GM12865 (cell line): Measurements from ENCODE around the gene VPREB1.
"Not testable (repeated sequence)": the region's sequence is repeated elsewhere in the genome, so short reads cannot be mapped to it uniquely, and the experiment has no call there.

Experiments
- DNase-seq: peaks from one replicate; pipeline ENCODE4 v3.0.0; 2010; ENCODE audit warnings: low read depth
- H3K4me3 ChIP-seq: 2 replicates; pipeline ENCODE4 v1.5.1; 2011; ENCODE audit warnings: mild to moderate bottlenecking, low read depth, low read length, control low read depth

VPREB1 gene

DNA sequence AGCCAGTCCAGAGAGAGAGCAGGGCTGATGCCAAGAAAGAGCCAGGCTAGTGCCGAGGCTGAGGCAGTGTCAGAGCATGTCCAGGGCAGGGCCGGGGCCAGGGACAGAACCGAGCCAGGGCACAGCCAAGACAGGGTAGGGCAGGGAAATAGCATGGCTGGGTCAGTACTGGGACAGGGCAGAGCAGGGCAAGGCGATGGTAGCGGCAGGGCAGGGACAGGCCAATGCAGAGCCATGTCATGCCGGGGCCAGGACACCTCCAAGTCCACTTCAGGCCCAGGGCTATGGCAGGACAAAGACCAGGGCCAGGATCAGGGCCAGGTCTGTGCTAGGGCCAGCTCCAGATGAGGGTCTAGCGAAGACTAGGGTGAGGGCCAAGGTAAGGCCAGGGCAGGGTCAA is 48.9 kb downstream of the VPREB1 start:
- not testable (repeated sequence) for DNase-seq, H3K4me3 ChIP-seq

DNA sequence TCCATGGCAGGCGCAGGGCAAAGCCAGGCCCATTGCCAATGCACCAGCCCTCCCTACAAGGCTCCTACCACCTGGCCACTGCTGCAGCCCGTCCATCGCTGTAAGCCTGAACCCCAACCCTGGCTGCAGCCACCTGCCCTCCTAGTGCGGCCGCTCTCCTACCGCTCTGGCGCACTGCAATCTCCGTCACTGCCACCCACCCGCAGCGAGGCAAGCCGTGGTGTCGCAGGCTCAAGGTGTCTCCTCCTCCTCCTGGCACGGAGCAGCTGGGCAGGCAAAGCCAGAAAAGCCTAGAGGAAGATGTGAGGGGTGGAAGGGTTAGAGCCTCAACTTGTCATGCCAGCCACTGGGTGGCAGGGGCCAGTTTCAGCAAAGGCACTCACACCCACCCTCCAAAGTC is 50.1 kb downstream of the VPREB1 start:
- H3K4me3 ChIP-seq, DNase-seq: not testable (repeated sequence)
